Measurements from ENCODE around the gene VPS54.
A peak's percentile ranks its signal among the peaks of the same experiment; 100 is the strongest.
"Not testable (repeated sequence)": the region's sequence is repeated elsewhere in the genome, so short reads cannot be mapped to it uniquely, and the experiment has no call there.

The VPS54 gene

GRCh38 chr2:64024259-64024949 is 5.2 kb upstream of the VPS54 start:
- no peak for DNase-seq (ENCODE audit: low spot score)

- no peak for DNase-seq (ENCODE audit: low spot score)
These were observed 4.4 kb upstream of the VPS54 start for GRCh38 chr2:64023485-64024258.

GRCh38 chr2:64021578-64021977 is 2.4 kb upstream of the VPS54 start:
- no peak for DNase-seq (ENCODE audit: low spot score)

- no peak for DNase-seq (ENCODE audit: low spot score)
These were observed 824 bp upstream of the VPS54 start for GRCh38 chr2:64019975-64020528.

GRCh38 chr2:64018701-64019082 is 536 bp downstream of the VPS54 start:
- DNase-seq (ENCODE audit: low spot score): no peak

- DNase-seq (ENCODE audit: low spot score): peak; percentile 39
These were observed 1.2 kb downstream of the VPS54 start for GRCh38 chr2:64017811-64018700.

GRCh38 chr2:64015898-64016297 is 3.3 kb downstream of the VPS54 start:
- DNase-seq (ENCODE audit: low spot score): no peak

- DNase-seq (ENCODE audit: low spot score): no peak
These were observed 3.8 kb downstream of the VPS54 start for GRCh38 chr2:64015391-64015790.

- DNase-seq (ENCODE audit: low spot score): no peak
These were observed 4.6 kb downstream of the VPS54 start for GRCh38 chr2:64014628-64015027.

GRCh38 chr2:64013053-64013452 is 6.2 kb downstream of the VPS54 start:
- no peak for DNase-seq (ENCODE audit: low spot score)

- DNase-seq (ENCODE audit: low spot score): no peak
These were observed 7.1 kb downstream of the VPS54 start for GRCh38 chr2:64012115-64012514.

GRCh38 chr2:64008434-64009009 is 10.7 kb downstream of the VPS54 start:
- DNase-seq (ENCODE audit: low spot score): no peak

- DNase-seq (ENCODE audit: low spot score): no peak
These were observed 11.3 kb downstream of the VPS54 start for GRCh38 chr2:64007924-64008323.

- no peak for DNase-seq (ENCODE audit: low spot score)
These were observed 13.4 kb downstream of the VPS54 start for GRCh38 chr2:64005707-64006356.

- DNase-seq (ENCODE audit: low spot score): no peak
These were observed 16.0 kb downstream of the VPS54 start for GRCh38 chr2:64003239-64003638.

GRCh38 chr2:64001382-64002101 is 17.7 kb downstream of the VPS54 start:
- no peak for DNase-seq (ENCODE audit: low spot score)

GRCh38 chr2:64000630-64001381 is 18.4 kb downstream of the VPS54 start:
- no peak for DNase-seq (ENCODE audit: low spot score)

- no peak for DNase-seq (ENCODE audit: low spot score)
These were observed 20.2 kb downstream of the VPS54 start for GRCh38 chr2:63999049-63999448.

GRCh38 chr2:63996582-63997198 is 22.5 kb downstream of the VPS54 start:
- not testable (repeated sequence) for DNase-seq (ENCODE audit: low spot score)

Measured in globus pallidus (tissue), 1 donor.